NCI-H1105 (cell line): Measurements from ENCODE around the gene MYLK.
"Not testable (repeated sequence)": the region's sequence is repeated elsewhere in the genome, so short reads cannot be mapped to it uniquely, and the experiment has no call there.

Source experiments
- DNase-seq: peaks from one replicate; lab custom pipeline; 2025; lab: John Stamatoyannopoulos, UW

Gene MYLK

GRCh38 chr3:123621850-123622189 lies 262.3 kb downstream of the MYLK start:
- no peak for DNase-seq

GRCh38 chr3:123621186-123621849 lies 262.8 kb downstream of the MYLK start:
- no peak for DNase-seq

GRCh38 chr3:123620343-123620742 lies 263.8 kb downstream of the MYLK start:
- DNase-seq, result no peak

GRCh38 chr3:123618768-123619484 lies 265.2 kb downstream of the MYLK start:
- peak; percentile 80 for DNase-seq

- no peak for DNase-seq
Measured at GRCh38 chr3:123618076-123618708, 265.9 kb downstream of the MYLK start.

GRCh38 chr3:123616593-123616992 lies 267.5 kb downstream of the MYLK start:
- DNase-seq, result no peak

- no peak for DNase-seq
Measured at GRCh38 chr3:123613543-123613942, 270.6 kb downstream of the MYLK start.

- DNase-seq, result not testable (repeated sequence)
Measured at GRCh38 chr3:123611674-123612073, 272.5 kb downstream of the MYLK start.

GRCh38 chr3:123611082-123611481 lies 273.1 kb downstream of the MYLK start:
- DNase-seq, result no peak

GRCh38 chr3:123610331-123610730 lies 273.8 kb downstream of the MYLK start:
- peak; percentile 11 for DNase-seq

- DNase-seq, result no peak
Measured at GRCh38 chr3:123609063-123609462, 275.1 kb downstream of the MYLK start.

- DNase-seq, result no peak
Measured at GRCh38 chr3:123608263-123608937, 275.7 kb downstream of the MYLK start.

- no peak for DNase-seq
Measured at GRCh38 chr3:123606527-123606926, 277.6 kb downstream of the MYLK start.

- no peak for DNase-seq
Measured at GRCh38 chr3:123605789-123606234, 278.3 kb downstream of the MYLK start.

- DNase-seq, result not testable (repeated sequence)
Measured at GRCh38 chr3:123603153-123603552, 281.0 kb downstream of the MYLK start.

GRCh38 chr3:123602325-123602724 lies 281.8 kb downstream of the MYLK start:
- no peak for DNase-seq

GRCh38 chr3:123600863-123601262 lies 283.3 kb downstream of the MYLK start:
- DNase-seq, result not testable (repeated sequence)

GRCh38 chr3:123597561-123597960 lies 286.6 kb downstream of the MYLK start:
- no peak for DNase-seq

GRCh38 chr3:123595396-123596180 lies 288.5 kb downstream of the MYLK start:
- DNase-seq, result no peak

- no peak for DNase-seq
Measured at GRCh38 chr3:123593381-123593780, 290.8 kb downstream of the MYLK start.

- no peak for DNase-seq
Measured at GRCh38 chr3:123590685-123591450, 293.3 kb downstream of the MYLK start.
